ENCODE measurements around the gene RAD51C.
"Not testable (repeated sequence)": the region's sequence is repeated elsewhere in the genome, so short reads cannot be mapped to it uniquely, and the experiment has no call there.

Gene RAD51C

GRCh38 chr17:58747674-58748073, 55.3 kb downstream of the RAD51C start:
- no peak for DNase-seq

GRCh38 chr17:58749627-58750026, 57.2 kb downstream of the RAD51C start:
- DNase-seq, result not testable (repeated sequence)

- DNase-seq, result no peak
Measured at GRCh38 chr17:58753026-58753425, 60.6 kb downstream of the RAD51C start.

- DNase-seq, result no peak
Measured at GRCh38 chr17:58755269-58755576, 62.8 kb downstream of the RAD51C start.

GRCh38 chr17:58755577-58756245, 63.3 kb downstream of the RAD51C start, which contains the start of gene PPM1E:
Gene PPM1E, plus strand, starts transcription at chr17:58755854.
- DNase-seq, result peak; percentile 86

- peak; percentile 45 for DNase-seq
Measured at GRCh38 chr17:58756246-58757161, 64.1 kb downstream of the RAD51C start.

- no peak for DNase-seq
Measured at GRCh38 chr17:58757162-58757613, 64.8 kb downstream of the RAD51C start.

GRCh38 chr17:58758890-58759289, 66.5 kb downstream of the RAD51C start:
- DNase-seq, result no peak

- no peak for DNase-seq
Measured at GRCh38 chr17:58759522-58759921, 67.1 kb downstream of the RAD51C start.

- DNase-seq, result no peak
Measured at GRCh38 chr17:58760248-58760647, 67.8 kb downstream of the RAD51C start.

GRCh38 chr17:58763263-58763662, 70.9 kb downstream of the RAD51C start:
- DNase-seq, result no peak

- peak; percentile 58 for DNase-seq
Measured at GRCh38 chr17:58764373-58764772, 72.0 kb downstream of the RAD51C start.

- DNase-seq, result not testable (repeated sequence)
Measured at GRCh38 chr17:58778482-58778881, 86.1 kb downstream of the RAD51C start.

GRCh38 chr17:58779446-58779845, 87.0 kb downstream of the RAD51C start:
- no peak for DNase-seq

- DNase-seq, result peak; percentile 58
Measured at GRCh38 chr17:58783380-58783779, 91.0 kb downstream of the RAD51C start.

GRCh38 chr17:58785097-58785496, 92.7 kb downstream of the RAD51C start:
- no peak for DNase-seq

Measured in DMS53 (cell line).